HG03558 (cell line): Measurements from ENCODE around the gene TTI1.

Source experiments
- ATAC-seq: cut with Tn5 transposase; IDR thresholded peaks from one replicate; pipeline ENCODE4 v1.9.1; 2021; ENCODE audit warnings: moderate number of reproducible peaks; ENCODE audit not compliant: unreplicated experiment; ENCODE audit errors: extremely low read depth

The TTI1 gene

GRCh38 chr20:37941992-37942391 is 91.3 kb downstream of the TTI1 start:
- no peak for ATAC-seq

- no peak for ATAC-seq
Observed at GRCh38 chr20:37941332-37941731, 91.9 kb downstream of the TTI1 start.

GRCh38 chr20:37940858-37941257 is 92.4 kb downstream of the TTI1 start:
- ATAC-seq = no peak

DNA sequence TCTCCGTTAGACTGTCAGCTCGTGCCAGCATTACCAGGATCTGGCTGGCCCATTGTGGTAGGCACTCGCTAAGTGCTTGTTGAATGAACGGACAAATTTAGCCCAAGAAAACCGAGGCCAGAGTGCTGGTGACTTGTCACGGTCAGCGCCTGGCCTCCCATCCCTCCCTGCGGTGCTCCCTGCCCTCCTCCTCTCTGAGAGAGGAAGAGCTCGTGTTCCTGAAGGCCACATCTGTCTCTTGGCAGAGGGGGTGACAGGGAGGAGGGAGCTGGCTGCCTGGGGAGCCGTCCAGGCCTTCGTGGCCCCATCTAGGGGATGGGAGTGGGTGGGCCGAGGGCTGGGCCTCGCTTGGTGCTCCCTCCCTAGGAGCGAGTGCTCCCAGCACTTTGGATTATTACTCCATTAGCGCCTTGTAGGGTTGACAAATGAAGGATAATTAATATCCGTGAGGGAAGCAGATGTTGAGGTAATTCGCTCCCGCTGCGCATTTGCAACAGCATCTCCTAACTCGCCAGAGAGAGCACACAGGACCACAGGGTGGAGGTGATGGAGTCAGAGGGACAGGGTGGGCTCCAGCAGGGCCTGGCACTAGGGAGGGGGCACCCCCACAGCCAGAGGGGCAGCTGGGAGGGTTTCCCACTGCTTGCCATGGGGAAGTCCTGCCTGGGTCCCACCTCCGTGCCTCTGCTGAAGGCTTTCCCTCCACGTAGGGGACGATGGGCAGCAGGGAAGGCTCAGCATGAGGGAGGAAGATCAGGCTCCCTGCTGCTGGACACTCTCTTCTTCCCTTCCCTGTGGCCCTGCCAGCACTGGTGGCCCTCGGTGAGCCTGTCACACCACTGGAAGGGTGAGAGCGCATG is 93.3 kb downstream of the TTI1 start:
- no peak for ATAC-seq

GRCh38 chr20:37938954-37939353 is 94.3 kb downstream of the TTI1 start:
- no peak for ATAC-seq

DNA sequence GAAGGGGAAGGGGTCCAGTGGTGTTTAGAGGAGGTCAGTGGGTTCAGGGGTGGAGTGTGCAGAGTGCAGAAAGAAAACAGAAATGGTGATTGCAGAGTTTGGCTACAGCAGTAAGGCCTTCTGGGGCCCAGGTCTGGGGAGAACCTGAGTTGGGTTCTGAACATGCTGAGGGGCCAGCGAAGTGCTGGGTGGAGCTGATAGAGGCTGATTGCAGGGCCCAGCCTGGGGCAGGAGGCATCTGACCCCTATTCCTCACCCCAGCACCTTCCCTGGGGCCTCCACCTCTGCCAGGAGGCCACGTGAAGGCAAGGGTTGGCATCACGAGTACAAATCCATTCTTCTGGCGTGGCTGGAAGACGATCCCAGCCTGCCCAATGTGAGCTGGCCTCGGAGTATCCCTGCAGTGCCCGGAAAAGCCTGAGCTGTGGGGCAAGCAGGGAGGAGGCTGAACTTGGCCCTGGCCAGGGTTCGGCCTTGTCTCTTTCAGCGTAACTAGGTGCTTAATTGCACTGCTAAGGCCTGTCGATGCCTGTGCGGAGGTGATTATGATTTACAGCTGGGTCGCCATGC is 95.0 kb downstream of the TTI1 start:
- ATAC-seq = no peak

- ATAC-seq = no peak
Observed at GRCh38 chr20:37937686-37938085, 95.6 kb downstream of the TTI1 start.

GRCh38 chr20:37936451-37936850 is 96.8 kb downstream of the TTI1 start:
- ATAC-seq = no peak

- ATAC-seq = no peak
Observed at GRCh38 chr20:37936041-37936440, 97.2 kb downstream of the TTI1 start.

GRCh38 chr20:37935435-37935834 is 97.8 kb downstream of the TTI1 start:
- no peak for ATAC-seq

- no peak for ATAC-seq
Observed at GRCh38 chr20:37934634-37935375, 98.5 kb downstream of the TTI1 start.

GRCh38 chr20:37933786-37934633 is 99.2 kb downstream of the TTI1 start:
- no peak for ATAC-seq
